ENCODE measurements around the gene LCE1A. TPM values are rescaled to one million over a fixed set of nuclear protein-coding genes. Genes with fewer than 3 reads are reported as not detected.

Gene LCE1A
- total RNA-seq, 1 experiment from 2014 or later = not detected

GRCh38 chr1:152869808-152870419 is 42.6 kb downstream of the LCE1A start:
- BruUV-seq (replicated peaks) = no TSS peak
- CTCF ChIA-PET = interaction anchor here (0.6 kb wide), 1 partner anchor 94 kb away, joined by 3 read pairs; no protein-coding TSS in a partner anchor

GRCh38 chr1:152870831-152871730 is 43.8 kb downstream of the LCE1A start:
- H3K27me3 ChIP-seq (replicated peaks; ENCODE audit: insufficient read depth, low read depth, low read length, poor library complexity) = peaks cover 6% of the 10 kb centered on the region
- H3K36me3 ChIP-seq (ENCODE audit: insufficient read depth, low read length, poor library complexity, severe bottlenecking) = no peaks in the 10 kb centered on the region
- no peak overlapping the region for H3K4me3 ChIP-seq (ENCODE audit: low read depth, low read length, poor library complexity, severe bottlenecking)
- TF ChIP-seq CTCF (conservative IDR thresholded peaks at IDR 0.05; ENCODE audit: low read depth, low read length) (peak; percentile 67), EZH2 (IDR thresholded peaks at IDR 0.05; ENCODE audit: borderline replicate concordance, low read depth, low read length, poor library complexity, severe bottlenecking) (no peak)
- no peaks in the 10 kb centered on the region for H3K9me3 ChIP-seq (ENCODE audit: low read depth, low read length, poor library complexity, severe bottlenecking)
- no peaks in the 10 kb centered on the region for H3K4me1 ChIP-seq (ENCODE audit: insufficient read depth, low read length, poor library complexity, severe bottlenecking)
- H3K27ac ChIP-seq (ENCODE audit: low read depth, low read length, poor library complexity, severe bottlenecking) = no peak overlapping the region
- BruUV-seq (replicated peaks) = no TSS peak
- DNase-seq (ENCODE audit: low spot score) = peak; percentile 63
- ChIA-PET POLR2A (ENCODE audit: low non-redundant PET) (no interaction called here), CTCF (interaction anchor here (0.5 kb wide), 1 partner anchor 1592 kb away, joined by 5 read pairs; no protein-coding TSS in a partner anchor)
- intact Hi-C loops (cut with micrococcal nuclease; ENCODE audit: unreplicated experiment) = loop anchor here (5.0 to 10.0 kb wide), 3 partner anchors 184 to 351 kb away; partner anchors contain the start of gene SPRR2A

More at GRCh38 chr1:152869808-152870419, 42.6 kb downstream of the LCE1A start:
- no peaks in the 10 kb centered on the region for H3K9me3 ChIP-seq (ENCODE audit: low read depth, low read length, poor library complexity, severe bottlenecking)
- no peak overlapping the region for H3K4me3 ChIP-seq (ENCODE audit: low read depth, low read length, poor library complexity, severe bottlenecking)
- no peaks in the 10 kb centered on the region for H3K36me3 ChIP-seq (ENCODE audit: insufficient read depth, low read length, poor library complexity, severe bottlenecking)
- intact Hi-C loops (cut with micrococcal nuclease; ENCODE audit: unreplicated experiment) = loop anchor here (5.0 to 10.0 kb wide), 3 partner anchors 185 to 352 kb away; partner anchors contain the start of gene SPRR2A
- no peak overlapping the region for H3K27ac ChIP-seq (ENCODE audit: low read depth, low read length, poor library complexity, severe bottlenecking)
- POLR2A ChIA-PET (ENCODE audit: low non-redundant PET) = no interaction called here
- H3K4me1 ChIP-seq (ENCODE audit: insufficient read depth, low read length, poor library complexity, severe bottlenecking) = no peaks in the 10 kb centered on the region
- DNase-seq (ENCODE audit: low spot score) = peak; percentile 80
- H3K27me3 ChIP-seq (replicated peaks; ENCODE audit: insufficient read depth, low read depth, low read length, poor library complexity) = peaks cover 6% of the 10 kb centered on the region
- TF ChIP-seq CTCF (conservative IDR thresholded peaks at IDR 0.05; ENCODE audit: low read depth, low read length) (peak; percentile 76), EZH2 (IDR thresholded peaks at IDR 0.05; ENCODE audit: borderline replicate concordance, low read depth, low read length, poor library complexity, severe bottlenecking) (no peak)

- CTCF ChIA-PET = no interaction called here
- H3K4me3 ChIP-seq (ENCODE audit: low read depth, low read length, poor library complexity, severe bottlenecking) = no peak overlapping the region
- DNase-seq (ENCODE audit: low spot score) = no peak
- no peak overlapping the region for H3K27ac ChIP-seq (ENCODE audit: low read depth, low read length, poor library complexity, severe bottlenecking)
- intact Hi-C loops (cut with micrococcal nuclease; ENCODE audit: unreplicated experiment) = loop anchor here (5.0 to 10.0 kb wide), 3 partner anchors 183 to 351 kb away; partner anchors contain the start of gene SPRR2A
- no TSS peak for BruUV-seq (replicated peaks)
- H3K4me1 ChIP-seq (ENCODE audit: insufficient read depth, low read length, poor library complexity, severe bottlenecking) = no peaks in the 10 kb centered on the region
- H3K9me3 ChIP-seq (ENCODE audit: low read depth, low read length, poor library complexity, severe bottlenecking) = no peaks in the 10 kb centered on the region
- H3K27me3 ChIP-seq (replicated peaks; ENCODE audit: insufficient read depth, low read depth, low read length, poor library complexity) = peaks cover 6% of the 10 kb centered on the region
- TF ChIP-seq CTCF (conservative IDR thresholded peaks at IDR 0.05; ENCODE audit: low read depth, low read length) = no peak
- TF ChIP-seq EZH2 (IDR thresholded peaks at IDR 0.05; ENCODE audit: borderline replicate concordance, low read depth, low read length, poor library complexity, severe bottlenecking) = no peak
- no peaks in the 10 kb centered on the region for H3K36me3 ChIP-seq (ENCODE audit: insufficient read depth, low read length, poor library complexity, severe bottlenecking)
- POLR2A ChIA-PET (ENCODE audit: low non-redundant PET) = no interaction called here
Observed at GRCh38 chr1:152871731-152872126, 44.5 kb downstream of the LCE1A start.

All from A673 (cell line).